ENCODE results near the gene COLQ. TPM values are rescaled to one million over a fixed set of nuclear protein-coding genes. Genes with fewer than 3 reads are reported as not detected.

COLQ gene
- total RNA-seq, 4 donors from 2014 or later = 0.53 to 13.2 (median 2.6) TPM

- Histone ChIP-seq H3K9me3 (no peaks in the 10 kb centered on the region), H3K36me3 (no peaks in the 10 kb centered on the region), H3K27ac (no peak overlapping the region), H3K27me3 (no peaks in the 10 kb centered on the region), H3K4me3 (no peak overlapping the region), H3K4me1 (no peaks in the 10 kb centered on the region)
- no peak for TF ChIP-seq POLR2A (IDR thresholded peaks at IDR 0.05)
- TF ChIP-seq CTCF (IDR thresholded peaks at IDR 0.05) = no peak
- DNase-seq = no peak
These were observed 41.9 kb downstream of the COLQ start for GRCh38 chr3:15479400-15480224.

- DNase-seq = no peak
- Histone ChIP-seq H3K27me3 (no peaks in the 10 kb centered on the region), H3K4me1 (no peaks in the 10 kb centered on the region), H3K4me3 (no peak overlapping the region), H3K9me3 (no peaks in the 10 kb centered on the region), H3K36me3 (no peaks in the 10 kb centered on the region), H3K27ac (no peak overlapping the region)
- no peak for TF ChIP-seq CTCF (IDR thresholded peaks at IDR 0.05)
- TF ChIP-seq POLR2A (IDR thresholded peaks at IDR 0.05) = no peak
These were observed 42.9 kb downstream of the COLQ start for GRCh38 chr3:15478640-15478979.

GRCh38 chr3:15477951-15478639 lies 43.4 kb downstream of the COLQ start:
- Histone ChIP-seq H3K27ac (no peak overlapping the region), H3K4me1 (no peaks in the 10 kb centered on the region), H3K9me3 (no peaks in the 10 kb centered on the region), H3K27me3 (no peaks in the 10 kb centered on the region), H3K4me3 (no peak overlapping the region), H3K36me3 (no peaks in the 10 kb centered on the region)
- DNase-seq = no peak
- no peak for TF ChIP-seq CTCF (IDR thresholded peaks at IDR 0.05)
- TF ChIP-seq POLR2A (IDR thresholded peaks at IDR 0.05) = no peak

GRCh38 chr3:15476378-15476777 lies 45.1 kb downstream of the COLQ start:
- no peak for DNase-seq

GRCh38 chr3:15475161-15475560 lies 46.3 kb downstream of the COLQ start:
- H3K36me3 ChIP-seq = no peaks in the 10 kb centered on the region
- no peak overlapping the region for H3K4me3 ChIP-seq
- no peaks in the 10 kb centered on the region for H3K4me1 ChIP-seq
- H3K9me3 ChIP-seq = no peaks in the 10 kb centered on the region
- no peaks in the 10 kb centered on the region for H3K27me3 ChIP-seq
- TF ChIP-seq CTCF (IDR thresholded peaks at IDR 0.05) (no peak), POLR2A (IDR thresholded peaks at IDR 0.05) (no peak)
- no peak for DNase-seq
- no peak overlapping the region for H3K27ac ChIP-seq

More at GRCh38 chr3:15476378-15476777, 45.1 kb downstream of the COLQ start:
- no peaks in the 10 kb centered on the region for H3K36me3 ChIP-seq
- TF ChIP-seq POLR2A (IDR thresholded peaks at IDR 0.05) (no peak), CTCF (IDR thresholded peaks at IDR 0.05) (no peak)
- no peaks in the 10 kb centered on the region for H3K9me3 ChIP-seq
- H3K4me3 ChIP-seq = no peak overlapping the region
- no peaks in the 10 kb centered on the region for H3K4me1 ChIP-seq
- H3K27me3 ChIP-seq = no peaks in the 10 kb centered on the region
- no peak overlapping the region for H3K27ac ChIP-seq
